Mesenchymal stem cell (in vitro differentiated cells and primary cell): Measurements from ENCODE around the gene IL1RAPL1.
A peak's percentile ranks its signal among the peaks of the same experiment; 100 is the strongest.

Experiments
- DNase-seq: peaks from one replicate; pipeline ENCODE4 v3.0.0-alpha.2; 2013
- H2AFZ ChIP-seq: one replicate; pipeline ENCODE4 v1.6.1; 2013; ENCODE audit warnings: low read depth, mild to moderate bottlenecking, control low read depth, inconsistent platforms, low read length, moderate library complexity
- H2AK5ac ChIP-seq: 2 replicates; pipeline ENCODE4 v1.6.1; 2013; ENCODE audit warnings: low read length, moderate library complexity, mild to moderate bottlenecking, inconsistent platforms; ENCODE audit not compliant: severe bottlenecking
- H2BK120ac ChIP-seq: one replicate; pipeline ENCODE4 v1.6.1; 2013; ENCODE audit warnings: low read depth, mild to moderate bottlenecking, inconsistent platforms, low read length, moderate library complexity
- H2BK12ac ChIP-seq, 2 experiments: one replicate each; pipeline ENCODE4 v1.6.1; 2013; ENCODE audit warnings: inconsistent platforms in 2 of 2, low read length in 2 of 2, mild to moderate bottlenecking in 2 of 2, moderate library complexity in 2 of 2, control low read depth in 1 of 2
- H2BK15ac ChIP-seq: one replicate; pipeline ENCODE4 v1.6.1; 2013; ENCODE audit warnings: mild to moderate bottlenecking, low read depth, inconsistent platforms; ENCODE audit not compliant: poor library complexity, severe bottlenecking
- H2BK5ac ChIP-seq: 2 replicates; pipeline ENCODE4 v1.6.1; 2013; ENCODE audit warnings: low read depth, mild to moderate bottlenecking, low read length, control low read depth, inconsistent platforms; ENCODE audit not compliant: poor library complexity, severe bottlenecking
- H3K14ac ChIP-seq, 2 experiments: one replicate each; pipeline ENCODE4 v1.6.1; 2013; ENCODE audit warnings: inconsistent platforms in 2 of 2, low read length in 2 of 2, control low read depth in 1 of 2, mild to moderate bottlenecking in 1 of 2, moderate library complexity in 1 of 2
- H3K18ac ChIP-seq, 2 experiments: one replicate each; pipeline ENCODE4 v1.6.1; 2013; ENCODE audit warnings: inconsistent platforms in 2 of 2, low read length in 2 of 2, control low read depth in 1 of 2, low read depth in 1 of 2, mild to moderate bottlenecking in 1 of 2
- H3K23ac ChIP-seq, 2 experiments: one replicate each; pipeline ENCODE4 v1.6.1; 2013; ENCODE audit warnings: inconsistent platforms in 2 of 2, low read length in 2 of 2, mild to moderate bottlenecking in 2 of 2, moderate library complexity in 2 of 2, control low read depth in 1 of 2
- H3K27ac ChIP-seq: 2 replicates; pipeline ENCODE4 v1.5.1; 2013; ENCODE audit warnings: mild to moderate bottlenecking, moderate library complexity, low read length, control low read depth, inconsistent platforms; ENCODE audit not compliant: poor library complexity, severe bottlenecking
- H3K27me3 ChIP-seq, 2 experiments: 2 replicates each; pipeline versions ENCODE4 v1.6.1 to v1.7.0; 2013; ENCODE audit warnings: low read length in 2 of 2, mild to moderate bottlenecking in 2 of 2, moderate library complexity in 2 of 2, control low read depth in 1 of 2, inconsistent platforms in 1 of 2; ENCODE audit not compliant: control insufficient read depth in 1 of 2, insufficient read depth in 1 of 2
- H3K36me3 ChIP-seq, 2 experiments: 2 replicates each; pipeline versions ENCODE4 v1.6.1 to v1.7.0; 2013; ENCODE audit warnings: low read length in 2 of 2, control low read depth in 1 of 2, inconsistent platforms in 1 of 2, low read depth in 1 of 2, mild to moderate bottlenecking in 1 of 2; ENCODE audit not compliant: insufficient read depth in 2 of 2, control insufficient read depth in 1 of 2
- H3K4ac ChIP-seq, 2 experiments: one replicate each; pipeline ENCODE4 v1.6.1; 2013; ENCODE audit warnings: inconsistent platforms in 2 of 2, low read length in 2 of 2, mild to moderate bottlenecking in 2 of 2, moderate library complexity in 2 of 2, control low read depth in 1 of 2, low read depth in 1 of 2
- H3K4me1 ChIP-seq: 2 replicates; pipeline ENCODE4 v1.6.1; 2013; ENCODE audit warnings: low read depth, low read length, control low read depth; ENCODE audit not compliant: control insufficient read depth, insufficient read depth
- H3K4me2 ChIP-seq: 2 replicates; pipeline ENCODE4 v1.6.1; 2013; ENCODE audit warnings: low read length, mild to moderate bottlenecking, inconsistent platforms; ENCODE audit not compliant: poor library complexity, severe bottlenecking
- H3K4me3 ChIP-seq, 2 experiments: 2 replicates each; pipeline versions ENCODE4 v1.5.1 to v1.7.0; 2013; ENCODE audit warnings: low read length in 2 of 2, mild to moderate bottlenecking in 2 of 2, control low read depth in 1 of 2, low read depth in 1 of 2; ENCODE audit not compliant: insufficient read depth in 1 of 2
- H3K79me1 ChIP-seq: replicated peaks from 2 replicates; pipeline ENCODE4 v1.6.1; 2013; ENCODE audit warnings: mild to moderate bottlenecking, control low read depth, low read length, inconsistent platforms; ENCODE audit not compliant: poor library complexity, severe bottlenecking
- H3K9ac ChIP-seq: 2 replicates; pipeline ENCODE4 v1.7.0; 2013; ENCODE audit warnings: mild to moderate bottlenecking, low read length, moderate library complexity
- H3K9me3 ChIP-seq: 2 replicates; pipeline ENCODE4 v1.7.0; 2013; ENCODE audit warnings: mild to moderate bottlenecking, low read length; ENCODE audit not compliant: control insufficient read depth
- H4K8ac ChIP-seq: one replicate; pipeline ENCODE4 v1.6.1; 2013; ENCODE audit warnings: inconsistent platforms, mild to moderate bottlenecking, low read length, moderate library complexity
- H4K91ac ChIP-seq: one replicate; pipeline ENCODE4 v1.6.1; 2013; ENCODE audit warnings: mild to moderate bottlenecking, low read length, inconsistent platforms
- WGBS: methylation state at CpG from one replicate; pipeline ENCODE4 v1.1.7; 2013; ENCODE audit warnings: mixed read lengths; 5-methylcytosine and 5-hydroxymethylcytosine counted together

IL1RAPL1 gene

GRCh38 chrX:29922607-29923006 lies 1335.4 kb downstream of the IL1RAPL1 start:
- Histone ChIP-seq H2BK120ac (no peak overlapping the region), H2BK5ac (no peak overlapping the region), H3K4ac (no peak overlapping the region), H3K4me1 (no peaks in the 10 kb centered on the region), H3K4me3 (no peak overlapping the region), H3K9me3 (no peaks in the 10 kb centered on the region), H2BK15ac (no peak overlapping the region), H3K4me2 (no peak overlapping the region), H3K36me3 (no peaks in the 10 kb centered on the region), H3K79me1 (no peaks in the 10 kb centered on the region), H2AK5ac (no peak overlapping the region), H3K27ac (no peak overlapping the region), H3K18ac (no peak overlapping the region), H4K8ac (no peak overlapping the region), H3K9ac (no peak overlapping the region), H3K27me3 (no peaks in the 10 kb centered on the region), H3K14ac (no peak overlapping the region), H2AFZ (no peak overlapping the region), H4K91ac (no peak overlapping the region), H2BK12ac (no peak overlapping the region), H3K23ac (no peak overlapping the region)
- WGBS: no CpG with 5 or more reads among the region's 1 CpG
- DNase-seq: no peak

GRCh38 chrX:29926056-29926455 lies 1338.8 kb downstream of the IL1RAPL1 start:
- no CpG with 5 or more reads among the region's 1 CpG for WGBS
- no peak overlapping the region for H4K91ac ChIP-seq
- peak overlapping the region; percentile 40 for H3K27ac ChIP-seq
- H2BK15ac ChIP-seq: no peak overlapping the region
- H2AK5ac ChIP-seq: no peak overlapping the region
- no peak overlapping the region for H3K4ac ChIP-seq
- DNase-seq: no peak
- H3K18ac ChIP-seq: no peak overlapping the region
- H2BK120ac ChIP-seq: no peak overlapping the region
- H3K79me1 ChIP-seq: no peaks in the 10 kb centered on the region
- H3K4me2 ChIP-seq: no peak overlapping the region
- no peak overlapping the region for H4K8ac ChIP-seq
- H3K4me3 ChIP-seq: no peak overlapping the region
- H2AFZ ChIP-seq: no peak overlapping the region
- H3K23ac ChIP-seq: no peak overlapping the region
- H3K36me3 ChIP-seq: no peaks in the 10 kb centered on the region
- H3K14ac ChIP-seq: no peak overlapping the region
- no peaks in the 10 kb centered on the region for H3K9me3 ChIP-seq
- no peak overlapping the region for H2BK12ac ChIP-seq
- no peak overlapping the region for H2BK5ac ChIP-seq
- H3K4me1 ChIP-seq: no peaks in the 10 kb centered on the region
- no peak overlapping the region for H3K9ac ChIP-seq
- H3K27me3 ChIP-seq: no peaks in the 10 kb centered on the region

- Histone ChIP-seq H2BK12ac (no peak overlapping the region), H3K79me1 (no peaks in the 10 kb centered on the region), H4K8ac (no peak overlapping the region), H3K4ac (no peak overlapping the region), H3K4me3 (no peak overlapping the region), H3K36me3 (no peaks in the 10 kb centered on the region), H2BK15ac (no peak overlapping the region), H3K9ac (no peak overlapping the region), H3K4me2 (no peak overlapping the region), H2BK120ac (no peak overlapping the region), H2AK5ac (no peak overlapping the region), H3K14ac (no peak overlapping the region), H3K27ac (peak overlapping the region; percentile 45), H3K18ac (no peak overlapping the region), H3K23ac (no peak overlapping the region), H2BK5ac (no peak overlapping the region), H3K4me1 (no peaks in the 10 kb centered on the region), H3K9me3 (no peaks in the 10 kb centered on the region), H2AFZ (no peak overlapping the region), H4K91ac (no peak overlapping the region), H3K27me3 (no peaks in the 10 kb centered on the region)
- DNase-seq: no peak
- 94% methylated on average over 2 of the region's 2 CpGs for WGBS
Observed at GRCh38 chrX:29926659-29927058, 1339.4 kb downstream of the IL1RAPL1 start.

GRCh38 chrX:29935455-29935854 lies 1348.2 kb downstream of the IL1RAPL1 start:
- no peak overlapping the region for H3K9ac ChIP-seq
- no peak overlapping the region for H3K4me2 ChIP-seq
- H2BK15ac ChIP-seq: no peak overlapping the region
- no peak for DNase-seq
- no CpG with 5 or more reads among the region's 1 CpG for whole genome bisulfite sequencing
- no peak overlapping the region for H2BK5ac ChIP-seq
- no peak overlapping the region for H2AFZ ChIP-seq
- no peak overlapping the region for H3K27ac ChIP-seq
- H3K9me3 ChIP-seq: no peaks in the 10 kb centered on the region
- H3K36me3 ChIP-seq: no peaks in the 10 kb centered on the region
- H2AK5ac ChIP-seq: no peak overlapping the region
- no peaks in the 10 kb centered on the region for H3K4me1 ChIP-seq
- H2BK120ac ChIP-seq: no peak overlapping the region
- H3K14ac ChIP-seq: no peak overlapping the region
- H3K18ac ChIP-seq: no peak overlapping the region
- H3K27me3 ChIP-seq: no peaks in the 10 kb centered on the region
- no peak overlapping the region for H4K91ac ChIP-seq
- no peak overlapping the region for H3K23ac ChIP-seq
- no peak overlapping the region for H2BK12ac ChIP-seq
- no peak overlapping the region for H4K8ac ChIP-seq
- H3K79me1 ChIP-seq: no peaks in the 10 kb centered on the region
- no peak overlapping the region for H3K4ac ChIP-seq
- H3K4me3 ChIP-seq: no peak overlapping the region
